ENCODE data around the gene WDR93.
A peak's percentile ranks its signal among the peaks of the same experiment; 100 is the strongest.

Gene WDR93

GRCh38 chr15:89750560-89751542 is 60.2 kb downstream of the WDR93 start, which contains the start of gene MESP1:
TSS of gene MESP1 (minus strand) at chr15:89751249. CDS start at chr15:89751231, 18 bp downstream.
- peak; percentile 89 for DNase-seq

DNA sequence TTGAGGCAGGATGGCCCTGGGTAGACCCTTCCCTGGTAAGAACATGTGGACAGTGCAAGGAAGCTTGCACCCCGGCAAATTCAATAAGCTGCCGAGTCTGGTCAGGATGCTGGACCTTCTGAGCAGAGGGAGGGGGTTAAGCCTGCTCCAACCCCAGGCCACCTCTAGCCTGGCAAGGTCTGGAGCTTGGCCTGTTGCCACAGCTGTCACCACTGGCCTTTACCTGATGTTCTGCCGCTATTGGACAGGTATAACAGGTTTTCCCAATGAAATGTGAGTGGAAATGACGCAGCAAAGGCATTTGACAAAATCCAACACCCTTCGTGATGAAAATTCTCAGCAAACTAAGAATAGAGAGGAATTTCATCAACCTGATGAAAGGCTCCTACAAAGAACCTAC is 61.1 kb downstream of the WDR93 start:
- no peak for DNase-seq

- DNase-seq, result no peak
Observed at GRCh38 chr15:89753855-89754254, 63.2 kb downstream of the WDR93 start.

DNA sequence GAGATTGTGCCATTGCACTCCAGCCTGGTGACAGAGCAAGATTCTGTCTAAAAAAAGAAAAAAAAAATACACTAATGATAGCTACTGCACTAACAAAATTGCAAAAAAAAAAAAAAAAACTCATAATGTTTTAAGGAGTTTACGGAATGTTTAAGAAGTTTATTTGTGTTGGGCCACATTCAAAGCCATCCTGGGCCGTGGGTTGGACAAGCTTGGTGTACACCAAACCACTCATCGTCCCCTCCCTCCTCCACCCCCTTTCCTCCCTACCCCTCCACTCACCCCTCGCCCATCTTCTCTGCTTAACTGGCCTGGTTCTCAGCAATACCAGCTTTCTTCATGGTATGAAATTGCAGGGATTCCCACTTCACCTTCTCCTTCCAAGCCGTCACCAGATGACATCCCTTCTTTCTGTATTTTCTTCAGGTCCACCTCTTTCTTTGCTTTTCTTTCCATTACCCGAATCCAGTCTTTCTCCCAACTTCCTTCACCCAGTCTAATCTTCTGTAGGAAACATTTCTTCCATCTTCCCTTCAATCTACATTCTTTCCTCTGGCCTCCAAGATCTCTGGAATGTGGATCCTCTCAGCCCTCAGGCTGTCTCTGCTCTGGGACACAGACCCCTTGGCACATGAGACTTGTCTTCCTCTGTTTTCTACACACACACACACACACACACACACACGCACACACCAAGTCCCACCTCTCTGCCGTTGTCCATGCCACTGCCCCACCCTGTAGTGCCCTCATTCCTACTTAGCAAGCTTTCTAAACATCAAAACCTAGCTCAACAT is 63.9 kb downstream of the WDR93 start:
- no peak for DNase-seq

DNA sequence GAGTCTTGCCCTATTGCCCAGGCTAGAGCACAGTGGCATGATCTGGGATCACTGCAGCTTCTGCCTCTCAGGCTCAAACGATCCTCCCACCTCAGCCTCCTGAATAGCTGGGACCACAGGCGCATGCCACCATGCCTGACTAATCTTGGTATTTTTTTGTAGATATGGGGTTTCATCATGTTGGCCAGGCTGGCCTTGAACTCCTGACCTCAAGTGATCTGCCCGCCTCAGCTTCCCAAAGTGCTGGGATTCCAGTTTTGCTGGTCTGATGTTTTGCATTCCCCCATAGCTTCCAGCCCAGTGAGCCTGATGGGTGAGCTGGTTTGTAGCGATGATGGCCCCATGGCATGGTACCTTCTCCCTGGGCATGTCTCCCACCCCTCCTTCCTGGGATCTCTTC is 65.1 kb downstream of the WDR93 start:
- DNase-seq, result no peak

GRCh38 chr15:89756897-89757296 is 66.3 kb downstream of the WDR93 start:
- DNase-seq, result no peak

DNA sequence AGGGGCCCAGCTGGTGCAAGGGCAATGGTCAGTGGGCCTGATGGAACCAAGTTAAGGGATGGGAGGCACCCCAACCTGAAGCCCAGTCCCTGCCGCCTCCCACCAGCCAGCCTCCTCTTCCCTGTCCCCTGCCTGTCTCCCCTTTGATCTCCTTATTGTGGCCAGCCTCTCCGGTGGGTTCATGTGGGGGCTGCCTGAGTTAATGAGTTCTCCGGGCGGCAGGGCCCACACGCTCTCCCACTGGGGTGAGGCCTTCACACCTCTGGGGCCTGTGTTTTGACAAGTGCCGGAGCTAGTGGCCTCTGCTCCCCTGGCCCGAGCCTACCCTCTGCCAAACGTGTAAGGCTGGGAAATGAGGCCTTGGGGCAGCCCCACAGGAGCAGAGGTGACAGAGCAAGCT is 67.7 kb downstream of the WDR93 start:
- no peak for DNase-seq

DNA sequence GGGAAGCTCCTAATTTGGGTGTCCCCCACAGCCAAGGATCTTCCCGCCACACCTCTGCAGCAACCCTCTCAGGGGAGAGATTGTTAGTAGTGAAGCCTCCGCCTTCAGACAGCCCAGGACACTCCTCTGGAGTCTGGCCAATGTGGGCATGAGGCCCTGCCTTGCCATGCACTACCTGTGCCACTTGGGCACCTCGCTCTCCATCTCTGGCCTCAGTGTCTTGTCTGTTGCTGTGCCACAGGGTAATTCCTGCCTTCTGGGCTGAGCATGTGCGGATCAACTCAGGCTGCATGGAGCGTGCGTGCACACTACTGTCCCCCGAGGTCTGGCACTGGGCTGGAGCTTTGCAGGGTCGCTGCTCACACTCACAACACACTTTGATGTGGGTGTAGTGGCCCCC is 68.4 kb downstream of the WDR93 start:
- DNase-seq, result no peak

- DNase-seq, result no peak
Observed at GRCh38 chr15:89759835-89760234, 69.2 kb downstream of the WDR93 start.

DNA sequence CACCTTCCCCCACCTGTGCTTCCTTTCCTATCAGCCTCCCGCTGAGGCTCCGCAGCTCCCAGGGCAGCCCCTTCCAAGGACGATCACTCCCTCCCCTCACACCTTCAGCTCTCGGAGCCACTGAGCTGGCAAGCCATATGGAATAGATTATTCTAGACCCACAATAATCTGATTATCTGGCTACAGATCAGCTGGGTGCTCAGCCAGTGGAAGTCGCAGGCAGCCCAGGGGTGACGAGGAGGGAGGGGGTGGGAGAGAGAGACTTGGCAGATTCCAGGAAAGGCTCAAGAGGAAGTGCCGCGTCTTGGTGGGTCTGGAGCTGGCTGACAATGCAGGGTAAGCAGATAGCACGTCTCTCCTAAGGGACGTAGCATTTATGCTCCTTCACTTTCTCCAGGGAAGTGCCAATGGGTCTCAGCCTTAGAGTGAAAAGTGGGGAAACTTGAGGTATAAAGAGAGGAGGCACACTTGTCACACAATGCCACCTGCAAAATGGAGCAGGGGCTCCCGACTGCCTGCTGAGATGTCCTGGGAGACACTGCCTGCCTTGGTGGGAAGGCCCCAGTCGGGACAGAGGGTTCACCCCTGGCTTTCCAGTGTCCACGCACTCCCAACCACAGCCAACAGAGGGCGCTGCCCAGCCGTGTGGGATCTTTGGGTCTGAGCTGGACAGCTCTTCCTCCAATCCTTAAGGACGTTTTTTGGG is 69.8 kb downstream of the WDR93 start:
- peak; percentile 66 for DNase-seq

DNA sequence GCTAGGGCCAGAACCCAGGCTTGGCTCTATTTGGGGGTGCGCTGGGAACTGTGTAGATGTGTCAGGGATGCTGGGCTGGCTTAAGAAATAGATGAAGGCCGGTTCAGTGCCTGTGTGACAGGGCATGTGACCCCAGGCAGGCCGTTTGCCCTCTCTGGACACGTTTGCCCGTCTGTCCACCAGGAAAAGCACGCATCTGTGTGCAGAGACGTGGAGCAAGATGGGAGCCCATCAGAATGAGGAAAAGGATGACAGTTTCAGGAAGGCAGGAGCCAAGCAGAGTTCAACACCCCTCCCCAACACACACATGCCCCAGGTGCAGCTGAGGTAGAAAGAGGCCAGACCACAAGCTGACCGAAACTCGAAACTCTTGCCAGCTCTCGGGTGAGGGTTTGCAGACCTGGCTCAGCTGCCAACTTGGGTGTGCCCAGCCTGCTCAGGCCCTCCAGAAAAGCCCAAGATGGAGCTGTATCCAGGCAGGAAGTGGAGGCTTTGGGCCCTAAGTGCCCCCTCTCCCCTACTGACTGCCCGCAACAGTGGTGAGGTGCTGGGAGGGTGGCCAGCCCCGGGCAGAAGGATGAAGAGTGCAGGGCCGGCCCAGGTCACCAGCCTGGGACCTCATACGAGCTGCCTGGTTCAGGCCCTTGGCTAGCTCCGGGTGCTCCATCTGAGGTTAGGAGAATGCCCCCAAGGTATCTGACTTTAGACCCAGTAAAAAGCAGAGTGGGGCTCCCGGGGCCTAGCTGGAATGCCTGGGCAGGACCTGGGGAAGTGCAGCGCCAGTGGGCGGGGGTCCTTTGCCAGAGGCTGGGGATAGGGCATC is 70.6 kb downstream of the WDR93 start:
- DNase-seq, result no peak

DNA sequence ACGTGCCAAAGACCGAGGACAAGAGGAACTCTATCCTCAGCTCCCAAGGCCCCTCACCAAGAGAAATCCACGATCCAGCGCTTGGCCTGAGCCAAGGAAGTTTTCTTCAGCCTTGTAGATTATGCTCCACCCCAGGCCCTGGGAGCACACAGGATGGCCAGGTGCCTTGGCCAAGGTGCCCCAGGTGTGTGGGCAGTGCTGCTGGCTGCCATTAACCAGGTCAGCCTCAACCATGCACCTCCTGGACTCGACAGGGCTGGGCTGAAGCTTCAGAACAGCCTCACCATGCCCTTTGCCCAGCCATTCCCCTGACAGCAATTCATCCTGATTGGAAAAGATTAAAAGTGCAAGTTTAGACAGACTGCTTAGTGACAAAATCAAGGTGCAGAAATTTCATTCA is 71.3 kb downstream of the WDR93 start:
- no peak for DNase-seq

- DNase-seq, result no peak
Observed at GRCh38 chr15:89765694-89766093, 75.1 kb downstream of the WDR93 start.

GRCh38 chr15:89766357-89767311 is 76.0 kb downstream of the WDR93 start:
- no peak for DNase-seq

DNA sequence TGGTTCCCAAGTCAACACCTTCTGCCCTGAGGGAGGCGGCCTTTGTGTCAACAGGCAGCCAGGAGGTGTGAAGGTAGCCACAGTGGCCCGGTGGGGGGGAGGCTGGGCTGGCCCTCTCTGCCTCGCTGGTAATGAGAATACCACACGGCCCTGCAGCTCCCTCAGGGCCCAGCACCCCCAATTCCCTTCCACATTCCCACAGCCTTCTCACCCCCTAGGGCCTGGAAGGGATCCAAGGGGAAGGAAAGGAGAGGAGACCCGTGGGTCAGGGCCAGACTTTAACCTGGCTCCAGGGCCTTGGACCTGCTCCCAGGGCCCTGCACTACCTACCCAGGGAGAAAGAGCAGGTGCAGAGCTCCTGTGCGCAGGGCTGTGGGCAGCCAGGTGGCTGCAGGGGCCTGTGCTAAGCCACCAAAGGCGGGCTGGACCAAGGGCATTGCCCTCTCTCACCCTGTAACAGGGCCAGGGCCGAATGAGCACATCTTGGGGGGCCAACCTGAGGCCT is 76.9 kb downstream of the WDR93 start:
- DNase-seq, result no peak

DNA sequence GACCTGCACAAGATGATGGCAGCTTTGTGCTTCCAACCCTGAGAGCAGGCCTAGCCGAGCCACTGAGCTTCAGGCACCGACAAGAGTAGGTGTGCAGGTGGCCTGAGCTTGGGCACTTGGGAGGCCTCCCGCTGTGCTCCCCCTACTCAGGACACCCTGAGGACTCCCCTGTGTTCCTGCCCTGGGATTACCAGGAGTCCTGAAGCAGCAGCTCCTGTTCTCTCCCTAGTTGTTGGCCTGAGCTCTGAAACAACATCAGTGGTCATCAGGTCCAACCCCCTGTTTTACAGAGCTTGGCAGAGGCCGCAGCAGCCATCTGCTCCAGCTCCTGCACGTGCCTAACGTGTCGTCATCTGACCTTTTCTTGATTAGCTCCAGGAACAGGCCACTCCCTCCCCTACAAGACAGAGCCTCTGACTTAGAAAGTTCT is 77.5 kb downstream of the WDR93 start:
- DNase-seq, result no peak

- no peak for DNase-seq
Observed at GRCh38 chr15:89769366-89769765, 78.8 kb downstream of the WDR93 start.

DNA sequence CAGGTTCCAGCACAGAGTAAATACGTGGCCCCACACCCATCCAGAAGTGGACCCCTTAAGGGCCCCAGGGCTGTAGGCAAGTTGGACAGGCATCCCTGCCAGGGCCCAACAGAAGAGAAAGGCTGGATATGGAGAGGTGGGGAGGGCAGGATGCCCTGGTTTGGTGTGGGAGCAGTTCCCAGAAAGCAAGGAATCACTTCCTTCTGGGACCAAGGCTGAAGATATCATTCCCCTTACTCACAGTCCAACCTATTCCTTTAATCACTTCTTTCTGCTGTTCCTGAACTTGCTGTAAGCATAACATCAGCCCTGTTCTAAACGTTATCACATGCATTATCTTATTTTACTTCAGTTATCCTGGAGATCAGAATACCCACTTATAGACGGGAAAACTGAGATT is 79.4 kb downstream of the WDR93 start:
- no peak for DNase-seq

GRCh38 chr15:89772932-89773583 is 82.4 kb downstream of the WDR93 start:
- DNase-seq, result no peak

GRCh38 chr15:89774492-89774891 is 83.9 kb downstream of the WDR93 start:
- no peak for DNase-seq

All from 8988T (cell line).